Activated CD4-positive, alpha-beta T cell treated with anti-CD3 and anti-CD28 coated beads, Interleukin-2, amount 50 U/mL, for 48 hours (primary cell): ENCODE results near the gene NDUFAF2.
"Not testable (repeated sequence)": the region's sequence is repeated elsewhere in the genome, so short reads cannot be mapped to it uniquely, and the experiment has no call there.

ENCODE experiments used
- DNase-seq, 2 experiments: peaks; one replicate each; pipeline ENCODE4 v3.0.0-alpha.2; 2020

Gene NDUFAF2

GRCh38 chr5:61052882-61053281, 107.9 kb downstream of the NDUFAF2 start:
- DNase-seq, result no peak

- DNase-seq, result no peak
Observed at GRCh38 chr5:61053937-61054336, 108.9 kb downstream of the NDUFAF2 start.

GRCh38 chr5:61055434-61056006, 110.5 kb downstream of the NDUFAF2 start:
- no peak for DNase-seq

- no peak for DNase-seq
Observed at GRCh38 chr5:61059499-61059898, 114.5 kb downstream of the NDUFAF2 start.

GRCh38 chr5:61069150-61069549, 124.1 kb downstream of the NDUFAF2 start:
- no peak for DNase-seq

GRCh38 chr5:61071526-61071925, 126.5 kb downstream of the NDUFAF2 start:
- no peak for DNase-seq

GRCh38 chr5:61076626-61077025, 131.6 kb downstream of the NDUFAF2 start:
- no peak for DNase-seq

- no peak for DNase-seq
Observed at GRCh38 chr5:61081741-61082140, 136.7 kb downstream of the NDUFAF2 start.

- no peak for DNase-seq
Observed at GRCh38 chr5:61082516-61083280, 137.7 kb downstream of the NDUFAF2 start.

GRCh38 chr5:61084658-61085057, 139.7 kb downstream of the NDUFAF2 start:
- DNase-seq, result no peak

GRCh38 chr5:61085885-61086284, 140.9 kb downstream of the NDUFAF2 start:
- DNase-seq, result no peak

- no peak for DNase-seq
Observed at GRCh38 chr5:61087921-61088320, 142.9 kb downstream of the NDUFAF2 start.

- DNase-seq, result no peak
Observed at GRCh38 chr5:61089351-61089750, 144.3 kb downstream of the NDUFAF2 start.

- not testable (repeated sequence) for DNase-seq
Observed at GRCh38 chr5:61093046-61093771, 148.2 kb downstream of the NDUFAF2 start.

GRCh38 chr5:61097465-61097864, 152.5 kb downstream of the NDUFAF2 start:
- no peak for DNase-seq

- DNase-seq, result no peak
Observed at GRCh38 chr5:61098251-61098995, 153.4 kb downstream of the NDUFAF2 start.

- DNase-seq, result no peak
Observed at GRCh38 chr5:61100437-61100836, 155.4 kb downstream of the NDUFAF2 start.

- no peak for DNase-seq
Observed at GRCh38 chr5:61114441-61114840, 169.4 kb downstream of the NDUFAF2 start.

GRCh38 chr5:61115968-61116367, 171.0 kb downstream of the NDUFAF2 start:
- no peak for DNase-seq

GRCh38 chr5:61119066-61119465, 174.1 kb downstream of the NDUFAF2 start:
- DNase-seq, result no peak

- no peak for DNase-seq
Observed at GRCh38 chr5:61120534-61120933, 175.5 kb downstream of the NDUFAF2 start.

GRCh38 chr5:61123145-61123544, 178.1 kb downstream of the NDUFAF2 start:
- DNase-seq, result no peak

- DNase-seq, result no peak
Observed at GRCh38 chr5:61130289-61130688, 185.3 kb downstream of the NDUFAF2 start.
